Measurements from ENCODE around the gene NFKBIZ.

- no peak for TF ChIP-seq CTCF (IDR thresholded peaks at IDR 0.05; ENCODE audit: insufficient read depth, low read depth, low read length)
- no peak for TF ChIP-seq EZH2 (IDR thresholded peaks at IDR 0.05; ENCODE audit: insufficient read depth, low read length)
Measured at GRCh38 chr3:101851850-101852714, 2.8 kb downstream of the NFKBIZ start.

Measured in astrocyte (in vitro differentiated cells and primary cell).